Measurements from ENCODE around the gene PKDREJ. TPM values are rescaled to one million over a fixed set of nuclear protein-coding genes. Genes with fewer than 3 reads are reported as not detected.

The PKDREJ gene
- total and polyA plus RNA-seq, 10 donors = 0.02 to 0.06 (median 0.02) TPM; not detected in 7

GRCh38 chr22:46237453-46238124, 25.6 kb downstream of the PKDREJ start:
- Histone ChIP-seq H3K9me3 (no peaks in the 10 kb centered on the region), H3K4me3 (no peak overlapping the region), H3K4me1 (peaks cover 4 to 49% (median 34%) of the 10 kb centered on the region in 6 donors), H3K27me3 (replicated peaks in 1 of 7) (no peaks in the 10 kb centered on the region), H3K36me3 (peaks cover 0 to 56% (median 3%) of the 10 kb centered on the region in 6 donors), H3K27ac (no peak overlapping the region)
- DNase-seq = no peak
- TF ChIP-seq POLR2AphosphoS5 (IDR thresholded peaks at IDR 0.05) = no peak
- TF ChIP-seq CTCF (IDR thresholded peaks at IDR 0.05 in 8 of 11, conservative IDR thresholded peaks at IDR 0.05 in 3 of 11) = no peak
- TF ChIP-seq POLR2A (IDR thresholded peaks at IDR 0.05) = no peak
- intact Hi-C loops (cut with DNase I; ENCODE audit: low total_unique reads) = loop anchor here (10.0 kb wide), 1 partner anchor 73 kb away; no protein-coding TSS in a partner anchor
- WGBS, 5 donors = 90 to 98% (median 93%) methylated on average over 12 of the region's 12 CpGs

DNA sequence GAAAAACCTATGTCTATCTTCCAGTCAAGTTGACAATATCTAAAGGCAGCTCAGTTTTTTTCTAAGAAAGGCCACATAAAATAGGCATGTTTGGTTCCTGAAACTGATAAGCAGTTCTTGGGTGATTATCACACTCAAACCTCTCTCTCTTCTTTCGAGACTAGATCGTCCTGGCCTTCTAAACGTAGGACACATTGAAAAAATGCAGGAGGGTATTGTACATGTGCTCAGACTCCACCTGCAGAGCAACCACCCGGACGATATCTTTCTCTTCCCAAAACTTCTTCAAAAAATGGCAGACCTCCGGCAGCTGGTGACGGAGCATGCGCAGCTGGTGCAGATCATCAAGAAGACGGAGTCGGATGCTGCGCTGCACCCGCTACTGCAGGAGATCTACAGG, 28.2 kb downstream of the PKDREJ start:
- intact Hi-C loops (cut with DNase I; ENCODE audit: low total_unique reads) = loop anchor here (10.0 kb wide), 1 partner anchor 70 kb away; no protein-coding TSS in a partner anchor
- H3K4me3 ChIP-seq = no peak overlapping the region
- H3K27me3 ChIP-seq (replicated peaks in 1 of 7) = no peaks in the 10 kb centered on the region
- peaks cover 0 to 23% (median 15%) of the 10 kb centered on the region in 6 donors for H3K4me1 ChIP-seq
- TF ChIP-seq POLR2A (IDR thresholded peaks at IDR 0.05) (no peak), CTCF (IDR thresholded peaks at IDR 0.05 in 8 of 11, conservative IDR thresholded peaks at IDR 0.05 in 3 of 11) (no peak), POLR2AphosphoS5 (IDR thresholded peaks at IDR 0.05) (no peak)
- no peaks in the 10 kb centered on the region for H3K9me3 ChIP-seq
- no peak overlapping the region for H3K27ac ChIP-seq
- no peak for DNase-seq
- 95 to 98% (median 96%) methylated on average over 12 of the region's 12 CpGs for WGBS, 5 donors
- H3K36me3 ChIP-seq = peaks cover 0 to 71% (median 3%) of the 10 kb centered on the region in 6 donors

- Histone ChIP-seq H3K27me3 (replicated peaks in 1 of 7) (no peaks in the 10 kb centered on the region), H3K9me3 (no peaks in the 10 kb centered on the region), H3K4me1 (peaks cover 0 to 12% (median 9%) of the 10 kb centered on the region in 6 donors), H3K36me3 (peaks cover 0 to 57% (median 3%) of the 10 kb centered on the region in 6 donors), H3K4me3 (no peak overlapping the region), H3K27ac (peak overlapping the region in 3 of 8 donors; percentile 4 to 40 (median 33))
- TF ChIP-seq POLR2AphosphoS5 (IDR thresholded peaks at IDR 0.05) (peak in 2 of 3 donors; percentile 57 to 59), POLR2A (IDR thresholded peaks at IDR 0.05) (no peak), CTCF (IDR thresholded peaks at IDR 0.05 in 8 of 11, conservative IDR thresholded peaks at IDR 0.05 in 3 of 11) (no peak)
- DNase-seq = peak; percentile 76
- intact Hi-C loops (cut with DNase I; ENCODE audit: low total_unique reads) = loop anchor here (10.0 kb wide), 1 partner anchor 68 kb away; no protein-coding TSS in a partner anchor
- WGBS, 5 donors = 35 to 48% (median 42%) methylated on average over 9 of the region's 9 CpGs
Observed at GRCh38 chr22:46233231-46233630, 29.9 kb downstream of the PKDREJ start.

DNA sequence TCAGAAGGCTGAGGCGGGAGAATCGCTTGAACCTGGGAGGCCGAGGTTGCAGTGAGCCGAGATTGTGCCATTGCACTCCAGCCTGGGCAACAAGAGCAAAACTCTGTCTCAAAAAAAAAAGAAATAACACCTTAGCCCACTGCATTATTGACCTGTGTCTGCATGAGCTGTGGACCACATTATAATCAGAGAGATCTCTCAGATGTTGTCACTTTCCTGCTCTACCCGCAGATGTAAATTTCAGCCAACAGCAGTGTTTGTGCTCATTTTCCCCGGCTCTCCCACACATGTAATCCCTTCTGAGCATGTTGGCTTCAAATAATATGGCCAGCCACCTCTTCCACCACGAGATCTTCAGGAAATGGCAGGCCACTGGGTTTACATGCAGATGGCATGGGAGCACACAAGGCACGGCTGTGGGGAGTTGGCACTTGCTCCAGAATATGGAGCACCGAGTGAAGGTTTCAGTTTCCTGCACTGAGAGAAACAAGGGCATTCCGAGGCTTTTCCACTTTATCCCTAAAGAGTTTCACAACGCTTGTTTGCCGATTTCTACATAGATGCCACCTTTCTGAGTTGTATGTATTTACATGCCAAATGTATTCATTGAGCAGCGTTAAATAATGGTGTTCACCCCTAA, 32.8 kb downstream of the PKDREJ start:
- intact Hi-C loops (cut with DNase I; ENCODE audit: low total_unique reads) = loop anchor here (10.0 kb wide), 1 partner anchor 66 kb away; no protein-coding TSS in a partner anchor
- 79 to 90% (median 82%) methylated on average over 13 of the region's 13 CpGs for WGBS, 5 donors
- Histone ChIP-seq H3K4me1 (peaks cover 0 to 12% (median 9%) of the 10 kb centered on the region in 6 donors), H3K4me3 (no peak overlapping the region), H3K27me3 (replicated peaks in 1 of 7) (no peaks in the 10 kb centered on the region), H3K9me3 (no peaks in the 10 kb centered on the region), H3K36me3 (peaks cover 0 to 35% (median 2%) of the 10 kb centered on the region in 6 donors), H3K27ac (no peak overlapping the region)
- TF ChIP-seq CTCF (IDR thresholded peaks at IDR 0.05 in 8 of 11, conservative IDR thresholded peaks at IDR 0.05 in 3 of 11) (no peak), POLR2A (IDR thresholded peaks at IDR 0.05) (no peak), POLR2AphosphoS5 (IDR thresholded peaks at IDR 0.05) (no peak)
- DNase-seq = no peak

Data from spleen (tissue), 11 donors.